Activated CD4-positive, CD25-positive, alpha-beta regulatory T cell treated with anti-CD3 and anti-CD28 coated beads, Interleukin-2, amount 50 U/mL, for 72 hours (primary cell): Measurements from ENCODE around the gene TSHZ2.

ENCODE experiments used
- DNase-seq: peaks from one replicate; pipeline ENCODE4 v3.0.0; 2021

TSHZ2 gene

GRCh38 chr20:53216478-53216855 lies 244.3 kb downstream of the TSHZ2 start:
- no peak for DNase-seq

GRCh38 chr20:53216856-53217576 lies 244.9 kb downstream of the TSHZ2 start:
- peak; percentile 81 for DNase-seq

GRCh38 chr20:53220482-53221307 lies 248.5 kb downstream of the TSHZ2 start:
- no peak for DNase-seq

GRCh38 chr20:53221731-53222130 lies 249.6 kb downstream of the TSHZ2 start:
- DNase-seq, result no peak

- no peak for DNase-seq
These were observed 250.3 kb downstream of the TSHZ2 start for GRCh38 chr20:53222416-53222815.

GRCh38 chr20:53222932-53223331 lies 250.8 kb downstream of the TSHZ2 start:
- DNase-seq, result no peak

GRCh38 chr20:53223626-53224172 lies 251.5 kb downstream of the TSHZ2 start:
- DNase-seq, result no peak

GRCh38 chr20:53224851-53225250 lies 252.7 kb downstream of the TSHZ2 start:
- DNase-seq, result no peak

- DNase-seq, result no peak
These were observed 254.7 kb downstream of the TSHZ2 start for GRCh38 chr20:53226826-53227225.

GRCh38 chr20:53227523-53227922 lies 255.4 kb downstream of the TSHZ2 start:
- DNase-seq, result no peak

- DNase-seq, result no peak
These were observed 258.9 kb downstream of the TSHZ2 start for GRCh38 chr20:53231061-53231460.

GRCh38 chr20:53237461-53237860 lies 265.3 kb downstream of the TSHZ2 start:
- no peak for DNase-seq

GRCh38 chr20:53238121-53238660 lies 266.0 kb downstream of the TSHZ2 start:
- DNase-seq, result no peak

GRCh38 chr20:53243152-53243551 lies 271.0 kb downstream of the TSHZ2 start:
- DNase-seq, result no peak

- DNase-seq, result no peak
These were observed 272.6 kb downstream of the TSHZ2 start for GRCh38 chr20:53244711-53245110.

GRCh38 chr20:53245574-53245973 lies 273.4 kb downstream of the TSHZ2 start:
- no peak for DNase-seq

- no peak for DNase-seq
These were observed 275.4 kb downstream of the TSHZ2 start for GRCh38 chr20:53247468-53248103.

- DNase-seq, result no peak
These were observed 278.3 kb downstream of the TSHZ2 start for GRCh38 chr20:53250456-53250855.

GRCh38 chr20:53252002-53252401 lies 279.8 kb downstream of the TSHZ2 start:
- no peak for DNase-seq

GRCh38 chr20:53253668-53254067 lies 281.5 kb downstream of the TSHZ2 start:
- DNase-seq, result no peak

- no peak for DNase-seq
These were observed 283.0 kb downstream of the TSHZ2 start for GRCh38 chr20:53255102-53255710.

- DNase-seq, result no peak
These were observed 286.6 kb downstream of the TSHZ2 start for GRCh38 chr20:53258741-53259140.

GRCh38 chr20:53260168-53260567 lies 288.0 kb downstream of the TSHZ2 start:
- no peak for DNase-seq
